ENCODE data around the gene WDFY4. TPM values are rescaled to one million over a fixed set of nuclear protein-coding genes. Genes with fewer than 3 reads are reported as not detected.

WDFY4 gene
- polyA plus RNA-seq, 4 donors = under 0.01 to 3.2 (median 0.88) TPM

- H3K27ac ChIP-seq (ENCODE audit: low read depth in 1 of 3, low read length in 2 of 3) = no peak overlapping the region
- DNase-seq (no peak), FAIRE-seq (no peak)
- peaks cover 0 to 8% (median 0%) of the 10 kb centered on the region in 3 donors for H3K4me1 ChIP-seq (ENCODE audit: control insufficient read depth in 3 of 3, insufficient read depth in 2 of 3, low read depth in 1 of 3, low read length in 2 of 3)
- WGBS, 3 donors = 80 to 90% (median 87%) methylated on average over 2 of the region's 2 CpGs
- no peaks in the 10 kb centered on the region for H3K27me3 ChIP-seq (ENCODE audit: control insufficient read depth in 3 of 3, insufficient read depth in 3 of 3, low read length in 3 of 3)
- no peaks in the 10 kb centered on the region for H3K9me3 ChIP-seq (ENCODE audit: control insufficient read depth in 2 of 2, insufficient read depth in 1 of 2, low read depth in 1 of 2, low read length in 1 of 2)
- H3K36me3 ChIP-seq (ENCODE audit: control insufficient read depth in 3 of 3, insufficient read depth in 2 of 3, low read depth in 1 of 3, low read length in 3 of 3) = no peaks in the 10 kb centered on the region
- no peak overlapping the region for H3K4me3 ChIP-seq (ENCODE audit: low read depth in 1 of 3, low read length in 3 of 3)
These were observed 124.6 kb downstream of the WDFY4 start for GRCh38 chr10:48809261-48809660.

GRCh38 chr10:48811461-48811860 lies 126.8 kb downstream of the WDFY4 start:
- WGBS, 3 donors = 69 to 84% (median 70%) methylated on average over 5 of the region's 5 CpGs
- no peak for FAIRE-seq
- no peaks in the 10 kb centered on the region for H3K9me3 ChIP-seq (ENCODE audit: control insufficient read depth in 2 of 2, insufficient read depth in 1 of 2, low read depth in 1 of 2, low read length in 1 of 2)
- H3K4me1 ChIP-seq (ENCODE audit: control insufficient read depth in 3 of 3, insufficient read depth in 2 of 3, low read depth in 1 of 3, low read length in 2 of 3) = no peaks in the 10 kb centered on the region
- no peak overlapping the region for H3K27ac ChIP-seq (ENCODE audit: low read depth in 1 of 3, low read length in 2 of 3)
- H3K27me3 ChIP-seq (ENCODE audit: control insufficient read depth in 3 of 3, insufficient read depth in 3 of 3, low read length in 3 of 3) = no peaks in the 10 kb centered on the region
- no peak overlapping the region for H3K4me3 ChIP-seq (ENCODE audit: low read depth in 1 of 3, low read length in 3 of 3)
- DNase-seq = no peak
- no peaks in the 10 kb centered on the region for H3K36me3 ChIP-seq (ENCODE audit: control insufficient read depth in 3 of 3, insufficient read depth in 2 of 3, low read depth in 1 of 3, low read length in 3 of 3)

- no peaks in the 10 kb centered on the region for H3K27me3 ChIP-seq (ENCODE audit: control insufficient read depth in 3 of 3, insufficient read depth in 3 of 3, low read length in 3 of 3)
- no peaks in the 10 kb centered on the region for H3K4me1 ChIP-seq (ENCODE audit: control insufficient read depth in 3 of 3, insufficient read depth in 2 of 3, low read depth in 1 of 3, low read length in 2 of 3)
- no peak overlapping the region for H3K4me3 ChIP-seq (ENCODE audit: low read depth in 1 of 3, low read length in 3 of 3)
- DNase-seq (no peak), FAIRE-seq (no peak)
- H3K9me3 ChIP-seq (ENCODE audit: control insufficient read depth in 2 of 2, insufficient read depth in 1 of 2, low read depth in 1 of 2, low read length in 1 of 2) = no peaks in the 10 kb centered on the region
- H3K36me3 ChIP-seq (ENCODE audit: control insufficient read depth in 3 of 3, insufficient read depth in 2 of 3, low read depth in 1 of 3, low read length in 3 of 3) = no peaks in the 10 kb centered on the region
- WGBS, 3 donors = 87 to 94% (median 93%) methylated on average over 4 of the region's 4 CpGs
- no peak overlapping the region for H3K27ac ChIP-seq (ENCODE audit: low read depth in 1 of 3, low read length in 2 of 3)
These were observed 127.2 kb downstream of the WDFY4 start for GRCh38 chr10:48811917-48812316.

GRCh38 chr10:48813291-48813690 lies 128.6 kb downstream of the WDFY4 start:
- DNase-seq = no peak
- Histone ChIP-seq H3K4me1 (ENCODE audit: control insufficient read depth in 3 of 3, insufficient read depth in 2 of 3, low read depth in 1 of 3, low read length in 2 of 3) (no peaks in the 10 kb centered on the region), H3K27me3 (ENCODE audit: control insufficient read depth in 3 of 3, insufficient read depth in 3 of 3, low read length in 3 of 3) (no peaks in the 10 kb centered on the region), H3K27ac (ENCODE audit: low read depth in 1 of 3, low read length in 2 of 3) (no peak overlapping the region), H3K9me3 (ENCODE audit: control insufficient read depth in 2 of 2, insufficient read depth in 1 of 2, low read depth in 1 of 2, low read length in 1 of 2) (no peaks in the 10 kb centered on the region), H3K4me3 (ENCODE audit: low read depth in 1 of 3, low read length in 3 of 3) (no peak overlapping the region), H3K36me3 (ENCODE audit: control insufficient read depth in 3 of 3, insufficient read depth in 2 of 3, low read depth in 1 of 3, low read length in 3 of 3) (no peaks in the 10 kb centered on the region)
- 39 to 48% (median 43%) methylated on average over 1 of the region's 1 CpG for WGBS, 3 donors
- FAIRE-seq = no peak

- H3K27ac ChIP-seq (ENCODE audit: low read depth in 1 of 3, low read length in 2 of 3) = no peak overlapping the region
- H3K4me3 ChIP-seq (ENCODE audit: low read depth in 1 of 3, low read length in 3 of 3) = no peak overlapping the region
- H3K36me3 ChIP-seq (ENCODE audit: control insufficient read depth in 3 of 3, insufficient read depth in 2 of 3, low read depth in 1 of 3, low read length in 3 of 3) = no peaks in the 10 kb centered on the region
- WGBS, 3 donors = 83 to 92% (median 86%) methylated on average over 3 of the region's 3 CpGs
- no peaks in the 10 kb centered on the region for H3K27me3 ChIP-seq (ENCODE audit: control insufficient read depth in 3 of 3, insufficient read depth in 3 of 3, low read length in 3 of 3)
- H3K9me3 ChIP-seq (ENCODE audit: control insufficient read depth in 2 of 2, insufficient read depth in 1 of 2, low read depth in 1 of 2, low read length in 1 of 2) = no peaks in the 10 kb centered on the region
- FAIRE-seq = no peak
- no peak for DNase-seq
- no peaks in the 10 kb centered on the region for H3K4me1 ChIP-seq (ENCODE audit: control insufficient read depth in 3 of 3, insufficient read depth in 2 of 3, low read depth in 1 of 3, low read length in 2 of 3)
These were observed 129.2 kb downstream of the WDFY4 start for GRCh38 chr10:48813825-48814224.

- DNase-seq (no peak), FAIRE-seq (no peak)
- H3K4me3 ChIP-seq (ENCODE audit: low read depth in 1 of 3, low read length in 3 of 3) = no peak overlapping the region
- no peak overlapping the region for H3K27ac ChIP-seq (ENCODE audit: low read depth in 1 of 3, low read length in 2 of 3)
- no peaks in the 10 kb centered on the region for H3K4me1 ChIP-seq (ENCODE audit: control insufficient read depth in 3 of 3, insufficient read depth in 2 of 3, low read depth in 1 of 3, low read length in 2 of 3)
- no peaks in the 10 kb centered on the region for H3K27me3 ChIP-seq (ENCODE audit: control insufficient read depth in 3 of 3, insufficient read depth in 3 of 3, low read length in 3 of 3)
- H3K36me3 ChIP-seq (ENCODE audit: control insufficient read depth in 3 of 3, insufficient read depth in 2 of 3, low read depth in 1 of 3, low read length in 3 of 3) = no peaks in the 10 kb centered on the region
- 18 to 64% (median 50%) methylated on average over 1 of the region's 1 CpG for WGBS, 3 donors
- no peaks in the 10 kb centered on the region for H3K9me3 ChIP-seq (ENCODE audit: control insufficient read depth in 2 of 2, insufficient read depth in 1 of 2, low read depth in 1 of 2, low read length in 1 of 2)
These were observed 130.3 kb downstream of the WDFY4 start for GRCh38 chr10:48814933-48815332.

GRCh38 chr10:48817141-48817540 lies 132.5 kb downstream of the WDFY4 start:
- H3K4me3 ChIP-seq (ENCODE audit: low read depth in 1 of 3, low read length in 3 of 3) = no peak overlapping the region
- no peaks in the 10 kb centered on the region for H3K36me3 ChIP-seq (ENCODE audit: control insufficient read depth in 3 of 3, insufficient read depth in 2 of 3, low read depth in 1 of 3, low read length in 3 of 3)
- FAIRE-seq (no peak), DNase-seq (no peak)
- no peaks in the 10 kb centered on the region for H3K4me1 ChIP-seq (ENCODE audit: control insufficient read depth in 3 of 3, insufficient read depth in 2 of 3, low read depth in 1 of 3, low read length in 2 of 3)
- WGBS, 3 donors = 83 to 96% (median 86%) methylated on average over 10 of the region's 10 CpGs
- H3K27ac ChIP-seq (ENCODE audit: low read depth in 1 of 3, low read length in 2 of 3) = no peak overlapping the region
- no peaks in the 10 kb centered on the region for H3K27me3 ChIP-seq (ENCODE audit: control insufficient read depth in 3 of 3, insufficient read depth in 3 of 3, low read length in 3 of 3)
- H3K9me3 ChIP-seq (ENCODE audit: control insufficient read depth in 2 of 2, insufficient read depth in 1 of 2, low read depth in 1 of 2, low read length in 1 of 2) = no peaks in the 10 kb centered on the region

- DNase-seq = no peak
- no peaks in the 10 kb centered on the region for H3K36me3 ChIP-seq (ENCODE audit: control insufficient read depth in 3 of 3, insufficient read depth in 2 of 3, low read depth in 1 of 3, low read length in 3 of 3)
- no peak for FAIRE-seq
- no peaks in the 10 kb centered on the region for H3K4me1 ChIP-seq (ENCODE audit: control insufficient read depth in 3 of 3, insufficient read depth in 2 of 3, low read depth in 1 of 3, low read length in 2 of 3)
- H3K9me3 ChIP-seq (ENCODE audit: control insufficient read depth in 2 of 2, insufficient read depth in 1 of 2, low read depth in 1 of 2, low read length in 1 of 2) = no peaks in the 10 kb centered on the region
- H3K27ac ChIP-seq (ENCODE audit: low read depth in 1 of 3, low read length in 2 of 3) = no peak overlapping the region
- H3K4me3 ChIP-seq (ENCODE audit: low read depth in 1 of 3, low read length in 3 of 3) = no peak overlapping the region
- no peaks in the 10 kb centered on the region for H3K27me3 ChIP-seq (ENCODE audit: control insufficient read depth in 3 of 3, insufficient read depth in 3 of 3, low read length in 3 of 3)
- 78 to 92% (median 84%) methylated on average over 2 of the region's 2 CpGs for WGBS, 3 donors
These were observed 133.4 kb downstream of the WDFY4 start for GRCh38 chr10:48818081-48818480.

GRCh38 chr10:48818861-48819520 lies 134.3 kb downstream of the WDFY4 start:
- no peaks in the 10 kb centered on the region for H3K36me3 ChIP-seq (ENCODE audit: control insufficient read depth in 3 of 3, insufficient read depth in 2 of 3, low read depth in 1 of 3, low read length in 3 of 3)
- H3K4me1 ChIP-seq (ENCODE audit: control insufficient read depth in 3 of 3, insufficient read depth in 2 of 3, low read depth in 1 of 3, low read length in 2 of 3) = no peaks in the 10 kb centered on the region
- no peaks in the 10 kb centered on the region for H3K9me3 ChIP-seq (ENCODE audit: control insufficient read depth in 2 of 2, insufficient read depth in 1 of 2, low read depth in 1 of 2, low read length in 1 of 2)
- H3K27me3 ChIP-seq (ENCODE audit: control insufficient read depth in 3 of 3, insufficient read depth in 3 of 3, low read length in 3 of 3) = no peaks in the 10 kb centered on the region
- no peak overlapping the region for H3K4me3 ChIP-seq (ENCODE audit: low read depth in 1 of 3, low read length in 3 of 3)
- no peak overlapping the region for H3K27ac ChIP-seq (ENCODE audit: low read depth in 1 of 3, low read length in 2 of 3)
- no peak for FAIRE-seq
- no peak for DNase-seq
- 71 to 87% (median 85%) methylated on average over 18 of the region's 18 CpGs for WGBS, 3 donors
